CD14-positive monocyte (primary cell): ENCODE data around the gene SLC38A6. TPM values are rescaled to one million over a fixed set of nuclear protein-coding genes. Genes with fewer than 3 reads are reported as not detected.

Experiments
- DNase-seq, 3 donors: peaks; one replicate each; pipeline ENCODE4 v3.0.0-alpha.2; 2011 to 2022
- H2AFZ ChIP-seq: 2 replicates; pipeline ENCODE4 v1.6.0; 2012; ENCODE audit warnings: mild to moderate bottlenecking, low read depth, low read length, inconsistent platforms; ENCODE audit not compliant: insufficient read depth, poor library complexity, severe bottlenecking
- H3K27ac ChIP-seq, 2 donors: 1 replicate in 1 of 2; 2 replicates in 1 of 2; pipeline ENCODE4 v1.5.1; 2012 to 2013; ENCODE audit warnings: low read length in 2 of 2, control low read depth in 1 of 2, inconsistent platforms in 1 of 2, low read depth in 1 of 2, mild to moderate bottlenecking in 1 of 2
- H3K27me3 ChIP-seq, 2 donors: one replicate each; pipeline versions ENCODE4 v1.6.0 to v1.6.1; 2011 to 2013; ENCODE audit warnings: low read length in 2 of 2; ENCODE audit not compliant: control insufficient read depth in 2 of 2, insufficient read depth in 2 of 2
- H3K36me3 ChIP-seq, 2 donors: replicated peaks in 1 of 2; 1 replicate in 1 of 2; 2 replicates in 1 of 2; pipeline versions ENCODE4 v1.5.1 to v1.6.1; 2012 to 2013; ENCODE audit warnings: low read length in 2 of 2, control low read depth in 1 of 2, inconsistent platforms in 1 of 2, mild to moderate bottlenecking in 1 of 2; ENCODE audit not compliant: insufficient read depth in 2 of 2, control insufficient read depth in 1 of 2
- H3K4me1 ChIP-seq, 2 donors: 1 replicate in 1 of 2; 2 replicates in 1 of 2; pipeline versions ENCODE4 v1.5.1 to v1.6.1; 2012 to 2013; ENCODE audit warnings: low read length in 2 of 2, control low read depth in 1 of 2, inconsistent platforms in 1 of 2, mild to moderate bottlenecking in 1 of 2, moderate library complexity in 1 of 2; ENCODE audit not compliant: insufficient read depth in 2 of 2, control insufficient read depth in 1 of 2
- H3K4me2 ChIP-seq: replicated peaks from 2 replicates; pipeline ENCODE3; 2012; ENCODE audit warnings: low read length, moderate library complexity, mild to moderate bottlenecking; ENCODE audit not compliant: poor library complexity, severe bottlenecking; ENCODE audit errors: extremely low read depth
- H3K4me3 ChIP-seq, 3 experiments: fragments of 200-600 bp in 1 of 3; sonication (generic) in 1 of 3; replicated peaks in 1 of 3; 1 replicate in 2 of 3; 2 replicates in 1 of 3; pipeline ENCODE4 v1.5.1; 2011 to 2013; ENCODE audit warnings: low read length in 3 of 3, mild to moderate bottlenecking in 3 of 3, control low read depth in 2 of 3, low read depth in 2 of 3, inconsistent platforms in 1 of 3, moderate library complexity in 1 of 3
- H3K79me2 ChIP-seq: 2 replicates; pipeline ENCODE4 v1.6.0; 2012; ENCODE audit warnings: mild to moderate bottlenecking, control low read depth, inconsistent platforms, low read length, moderate library complexity; ENCODE audit not compliant: insufficient read depth
- H3K9ac ChIP-seq: 2 replicates; pipeline ENCODE4 v1.6.0; 2017; ENCODE audit warnings: low read length, mild to moderate bottlenecking; ENCODE audit not compliant: insufficient read depth, poor library complexity, severe bottlenecking
- H3K9me3 ChIP-seq, 2 donors: replicated peaks in 1 of 2; 1 replicate in 1 of 2; 2 replicates in 1 of 2; pipeline versions ENCODE4 v1.5.1 to v1.6.1; 2012 to 2013; ENCODE audit warnings: low read length in 2 of 2, control low read depth in 1 of 2; ENCODE audit not compliant: control insufficient read depth in 1 of 2, insufficient read depth in 1 of 2
- H4K20me1 ChIP-seq: 2 replicates; pipeline ENCODE4 v1.6.0; 2012; ENCODE audit warnings: mild to moderate bottlenecking, low read length, control low read depth, moderate library complexity; ENCODE audit not compliant: insufficient read depth
- H3K27ac Mint-ChIP-seq, 7 donors: one replicate each; pipeline ENCODE4 v1.8.0; 2020; ENCODE audit warnings: mild to moderate bottlenecking in 7 of 7, mixed read lengths in 7 of 7, moderate library complexity in 6 of 7, inconsistent platforms in 2 of 7
- H3K27me3 Mint-ChIP-seq, 3 donors: one replicate each; pipeline ENCODE4 v1.8.0; 2021 to 2022; ENCODE audit warnings: low read depth in 3 of 3, mild to moderate bottlenecking in 3 of 3, mixed read lengths in 3 of 3, moderate library complexity in 3 of 3, inconsistent platforms in 1 of 3
- H3K36me3 Mint-ChIP-seq, 2 donors: one replicate each; pipeline ENCODE4 v1.8.0; 2020; ENCODE audit warnings: mixed read lengths in 2 of 2, inconsistent platforms in 1 of 2, mild to moderate bottlenecking in 1 of 2
- H3K4me1 Mint-ChIP-seq: one replicate; pipeline ENCODE4 v1.8.0; 2020; ENCODE audit warnings: mild to moderate bottlenecking, mixed read lengths
- H3K4me3 Mint-ChIP-seq, 2 donors: one replicate each; pipeline ENCODE4 v1.8.0; 2020; ENCODE audit warnings: mild to moderate bottlenecking in 2 of 2, mixed read lengths in 2 of 2, moderate library complexity in 1 of 2
- H3K9me3 Mint-ChIP-seq, 7 donors: one replicate each; pipeline ENCODE4 v1.8.0; 2020 to 2022; ENCODE audit warnings: mixed read lengths in 7 of 7, mild to moderate bottlenecking in 6 of 7, moderate library complexity in 6 of 7, inconsistent platforms in 2 of 7
- CTCF ChIP-seq: fragments of 200-600 bp; IDR thresholded peaks from one replicate; pipeline ENCODE4 v1.8.0; 2022; ENCODE audit warnings: antibody characterized with exemption, mild to moderate bottlenecking
- WGBS: methylation state at CpG from one replicate; pipeline ENCODE4 v1.1.5; 2013; ENCODE audit warnings: missing lambda C conversion rate; ENCODE audit not compliant: insufficient coverage; 5-methylcytosine and 5-hydroxymethylcytosine counted together
- intact Hi-C, 2 donors: fragments of 100-400 bp; cut with micrococcal nuclease; formaldehyde crosslinking; loops; one replicate each; pipeline versions ENCODE4 v1.15.0 to v1.15.1; 2023
- polyA plus RNA-seq, 3 donors: library from polyadenylated mRNA; depleted of rRNA in 1 of 3; unstranded in 2 of 3; stranded (reverse) in 1 of 3; fragments of 300-500 nt in 2 of 3; fragments of >200 nt in 1 of 3; fragmentation: Illumina TruSeq in 2 of 3; gene quantifications; 1 replicate in 2 of 3; 2 replicates in 1 of 3; pipeline ENCODE4 v1.2.3, GENCODE V29; 2012 to 2021

The SLC38A6 gene
- polyA plus RNA-seq, 3 donors, result 10.3 to 15.9 (median 14.0) TPM

- no peaks in the 10 kb centered on the region for H3K36me3 ChIP-seq
- WGBS, result no CpG with 5 or more reads among the region's 3 CpGs
- no peak overlapping the region for H3K4me3 Mint-ChIP-seq
- H3K9ac ChIP-seq, result no peak overlapping the region
- H3K9me3 ChIP-seq, result no peaks in the 10 kb centered on the region
- H3K27me3 Mint-ChIP-seq, result peaks cover 0 to 2% (median 0%) of the 10 kb centered on the region in 3 donors
- H3K79me2 ChIP-seq, result no peaks in the 10 kb centered on the region
- H3K9me3 Mint-ChIP-seq, result peaks cover 0 to 3% (median 0%) of the 10 kb centered on the region in 7 donors
- H3K27me3 ChIP-seq, result no peaks in the 10 kb centered on the region
- H3K4me2 ChIP-seq, result no peak overlapping the region
- no peaks in the 10 kb centered on the region for H4K20me1 ChIP-seq
- H2AFZ ChIP-seq, result peak overlapping the region; percentile 55
- intact Hi-C loops, result no loop called here
- peaks cover 16% of the 10 kb centered on the region for H3K4me1 Mint-ChIP-seq
- H3K36me3 Mint-ChIP-seq, result peaks cover 0 to 2% of the 10 kb centered on the region in 2 donors
- no peak overlapping the region for H3K4me3 ChIP-seq
- no peak for DNase-seq
- H3K27ac ChIP-seq, result peak overlapping the region in 1 of 2 donors; percentile 32
- peaks cover 6 to 9% of the 10 kb centered on the region in 2 donors for H3K4me1 ChIP-seq
- H3K27ac Mint-ChIP-seq, result no peak overlapping the region
- TF ChIP-seq CTCF, result no peak
Observed at GRCh38 chr14:60946773-60947172, 34.3 kb upstream of the SLC38A6 start.

GRCh38 chr14:60951776-60952435 lies 29.1 kb upstream of the SLC38A6 start:
- Histone ChIP-seq H3K36me3 (no peaks in the 10 kb centered on the region), H3K9ac (no peak overlapping the region), H3K9me3 (peaks cover 0 to 4% of the 10 kb centered on the region in 2 donors), H4K20me1 (no peaks in the 10 kb centered on the region), H2AFZ (no peak overlapping the region), H3K4me1 (no peaks in the 10 kb centered on the region), H3K27me3 (no peaks in the 10 kb centered on the region), H3K4me2 (no peak overlapping the region), H3K79me2 (no peaks in the 10 kb centered on the region), H3K4me3 (no peak overlapping the region), H3K27ac (no peak overlapping the region)
- DNase-seq, result no peak
- Mint-ChIP-seq H3K27me3 (no peaks in the 10 kb centered on the region), H3K4me1 (peaks cover 13% of the 10 kb centered on the region), H3K4me3 (no peak overlapping the region), H3K27ac (no peak overlapping the region), H3K36me3 (peaks cover 0 to 8% of the 10 kb centered on the region in 2 donors), H3K9me3 (peaks cover 4 to 19% (median 12%) of the 10 kb centered on the region in 7 donors)
- WGBS, result 100% methylated on average over 1 of the region's 3 CpGs
- TF ChIP-seq CTCF, result no peak
- intact Hi-C loops, result no loop called here
